ENCODE measurements around the gene CTTN. TPM values are rescaled to one million over a fixed set of nuclear protein-coding genes. Genes with fewer than 3 reads are reported as not detected.

CTTN gene
- total RNA-seq, 1 experiment from 2014 or later = 155 TPM

DNA sequence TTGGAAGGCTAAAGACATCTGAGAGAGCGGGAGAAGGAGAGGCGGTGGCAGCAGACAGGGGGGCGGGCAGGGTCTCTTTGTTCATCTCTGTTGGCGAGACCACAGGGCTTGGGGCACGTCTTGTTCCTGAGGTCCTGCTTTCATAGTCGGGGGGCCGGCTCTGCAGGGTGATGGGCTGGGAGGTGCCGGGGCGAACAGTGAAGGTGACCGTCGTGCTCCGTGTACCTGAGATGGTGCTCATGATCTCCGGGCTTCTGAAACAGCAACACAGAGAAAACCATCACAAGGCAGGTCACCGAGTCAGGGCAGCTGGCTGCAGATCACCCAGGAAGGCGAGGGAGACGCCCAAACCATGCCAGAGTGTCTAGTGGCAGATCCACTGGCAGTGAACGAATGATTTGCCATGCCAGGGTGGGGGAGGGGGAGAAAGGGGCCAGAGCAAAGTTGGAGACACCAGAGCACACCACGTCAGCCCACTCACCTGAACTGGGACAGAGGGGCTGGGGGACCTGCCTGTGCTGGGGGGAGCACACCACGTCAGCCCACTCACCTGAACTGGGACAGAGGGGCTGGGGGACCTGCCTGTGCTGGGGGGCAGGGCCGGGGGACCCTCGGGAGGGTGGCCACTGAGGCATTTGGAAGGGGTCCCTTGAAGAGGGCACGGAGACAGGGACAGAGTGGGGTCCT is 75.0 kb downstream of the CTTN start:
- H3K4me3 ChIP-seq (ENCODE audit: insufficient read depth, low read depth, low read length) = no peak overlapping the region
- H3K36me3 ChIP-seq (replicated peaks; ENCODE audit: control insufficient read depth, insufficient read depth, low read length) = peaks cover 2% of the 10 kb centered on the region
- no peak for DNase-seq
- H3K27me3 ChIP-seq (ENCODE audit: control insufficient read depth, insufficient read depth, low read length) = no peaks in the 10 kb centered on the region

DNA sequence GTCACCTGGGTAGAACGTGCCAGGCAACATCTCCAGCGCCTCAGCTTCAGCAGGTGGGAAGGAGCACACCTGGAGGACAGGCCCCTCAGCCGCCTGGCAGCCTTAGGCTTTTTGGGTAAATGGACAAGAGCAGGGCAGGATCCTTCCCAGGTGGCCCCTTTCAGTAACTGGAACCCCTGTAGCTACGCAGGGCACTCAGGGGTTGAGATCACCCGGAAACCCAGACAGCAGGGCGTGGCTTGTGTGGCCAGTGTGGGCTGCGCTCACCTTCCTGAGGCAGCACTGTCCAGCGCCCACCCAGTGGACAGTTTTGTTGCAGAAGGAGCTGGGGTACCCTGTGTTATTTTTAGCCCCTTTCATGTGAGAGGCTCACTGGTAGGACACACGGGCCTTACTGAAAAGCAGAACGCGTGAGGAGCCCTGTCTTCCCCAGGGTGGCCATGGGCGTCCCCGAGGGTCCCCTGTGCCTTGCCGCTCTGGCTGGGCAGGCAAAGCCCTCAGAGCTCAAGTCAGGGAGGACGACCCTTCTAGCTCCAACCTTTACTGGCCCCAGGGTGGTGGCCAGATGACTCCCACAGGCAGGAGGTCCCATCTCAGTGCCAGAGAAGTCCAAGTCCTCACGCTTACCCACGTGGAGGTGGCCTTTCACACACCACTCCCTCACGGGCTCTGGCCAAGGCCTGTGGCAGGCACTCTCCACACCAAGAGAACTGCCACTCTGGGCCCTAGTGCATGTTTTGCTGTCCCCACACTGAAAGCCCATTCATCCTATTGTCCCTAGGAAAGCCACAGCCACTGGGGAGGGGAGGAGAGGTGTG is 75.8 kb downstream of the CTTN start:
- Histone ChIP-seq H3K36me3 (replicated peaks; ENCODE audit: control insufficient read depth, insufficient read depth, low read length) (peaks cover 2% of the 10 kb centered on the region), H3K4me3 (ENCODE audit: insufficient read depth, low read depth, low read length) (no peak overlapping the region), H3K27me3 (ENCODE audit: control insufficient read depth, insufficient read depth, low read length) (no peaks in the 10 kb centered on the region)
- no peak for DNase-seq

DNA sequence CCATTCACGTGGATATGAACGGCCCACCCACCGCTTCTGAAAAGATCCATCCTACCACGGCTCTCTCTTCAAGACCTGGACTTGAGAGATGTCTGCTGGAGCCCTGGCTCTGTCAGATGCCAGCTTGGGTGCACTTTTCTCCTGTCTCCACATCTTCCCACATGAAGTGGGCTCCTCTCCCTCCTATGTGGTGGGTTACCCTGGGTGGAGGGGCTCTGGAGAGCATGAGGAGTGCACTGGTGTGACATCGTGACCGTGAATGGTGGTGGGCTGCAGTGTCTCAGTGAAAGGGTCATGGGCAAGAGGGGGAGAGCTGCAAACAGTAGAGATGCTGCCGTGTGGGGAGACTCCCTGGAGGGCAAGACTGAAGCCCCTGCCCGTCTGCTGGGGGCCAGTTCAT is 76.4 kb downstream of the CTTN start:
- H3K27me3 ChIP-seq (ENCODE audit: control insufficient read depth, insufficient read depth, low read length) = no peaks in the 10 kb centered on the region
- DNase-seq = no peak
- H3K36me3 ChIP-seq (replicated peaks; ENCODE audit: control insufficient read depth, insufficient read depth, low read length) = peaks cover 2% of the 10 kb centered on the region
- no peak overlapping the region for H3K4me3 ChIP-seq (ENCODE audit: insufficient read depth, low read depth, low read length)

DNA sequence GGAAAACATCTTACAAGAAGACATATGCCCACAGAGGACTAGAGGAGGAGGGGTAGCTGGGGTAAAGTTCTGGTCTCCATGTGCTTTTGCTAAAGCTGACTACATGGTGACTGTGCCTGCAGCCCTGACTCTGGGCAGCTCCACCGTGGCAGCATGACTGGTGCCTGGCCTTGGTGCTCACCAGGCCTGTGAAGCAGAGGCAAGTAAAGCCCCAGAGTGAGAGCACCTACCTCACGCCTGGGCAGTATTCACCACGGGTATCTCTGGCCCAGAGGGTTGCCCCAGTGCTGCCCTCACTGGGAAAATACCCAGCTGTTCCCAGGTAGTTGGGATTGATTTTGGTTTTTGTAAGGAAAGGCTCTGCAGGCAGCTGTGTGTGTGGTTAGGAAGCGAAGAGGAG is 78.3 kb downstream of the CTTN start:
- Histone ChIP-seq H3K36me3 (replicated peaks; ENCODE audit: control insufficient read depth, insufficient read depth, low read length) (peaks cover 2% of the 10 kb centered on the region), H3K27me3 (ENCODE audit: control insufficient read depth, insufficient read depth, low read length) (no peaks in the 10 kb centered on the region), H3K4me3 (ENCODE audit: insufficient read depth, low read depth, low read length) (no peak overlapping the region)
- no peak for DNase-seq

DNA sequence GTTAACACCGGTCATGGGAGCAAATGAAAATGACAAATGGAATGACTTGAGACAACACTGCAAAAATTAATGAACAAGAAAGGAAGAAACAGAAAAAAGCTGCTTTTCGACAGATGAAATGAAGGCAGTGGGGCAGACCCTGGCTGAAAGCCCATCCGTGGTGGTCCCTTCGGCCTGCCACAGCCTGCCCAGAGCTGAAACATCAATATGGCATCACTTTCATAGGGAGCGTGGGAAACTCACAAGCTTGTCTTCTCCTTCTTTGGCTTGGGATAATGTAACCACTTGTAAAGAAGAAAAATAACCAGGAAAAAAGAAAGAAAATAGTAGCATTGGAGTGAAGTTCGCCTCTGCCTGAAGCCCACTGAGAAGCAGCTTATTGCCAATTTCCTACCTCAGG is 78.8 kb downstream of the CTTN start:
- H3K36me3 ChIP-seq (replicated peaks; ENCODE audit: control insufficient read depth, insufficient read depth, low read length) = peaks cover 2% of the 10 kb centered on the region
- H3K27me3 ChIP-seq (ENCODE audit: control insufficient read depth, insufficient read depth, low read length) = no peaks in the 10 kb centered on the region
- no peak for DNase-seq
- H3K4me3 ChIP-seq (ENCODE audit: insufficient read depth, low read depth, low read length) = no peak overlapping the region

DNA sequence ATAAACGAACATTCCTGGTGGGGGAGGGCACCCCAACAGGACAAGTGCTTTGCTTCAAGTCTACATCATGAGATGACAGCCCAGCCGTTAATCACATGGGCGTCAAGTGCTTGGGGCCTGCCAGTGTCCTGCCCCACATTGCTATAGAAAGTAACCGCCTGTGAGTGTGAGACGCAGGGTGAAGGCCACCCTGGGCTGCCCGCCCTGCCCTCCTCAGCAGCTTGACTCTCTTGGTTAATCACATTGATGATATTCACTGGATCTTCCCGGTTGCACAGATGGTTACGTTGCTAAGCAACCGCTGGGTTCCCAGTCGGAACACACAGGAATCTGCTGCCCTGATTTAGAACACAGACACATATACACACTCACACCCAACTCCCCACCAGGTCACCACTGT is 79.3 kb downstream of the CTTN start:
- H3K4me3 ChIP-seq (ENCODE audit: insufficient read depth, low read depth, low read length) = no peak overlapping the region
- H3K27me3 ChIP-seq (ENCODE audit: control insufficient read depth, insufficient read depth, low read length) = no peaks in the 10 kb centered on the region
- DNase-seq = no peak
- peaks cover 2% of the 10 kb centered on the region for H3K36me3 ChIP-seq (replicated peaks; ENCODE audit: control insufficient read depth, insufficient read depth, low read length)

DNA sequence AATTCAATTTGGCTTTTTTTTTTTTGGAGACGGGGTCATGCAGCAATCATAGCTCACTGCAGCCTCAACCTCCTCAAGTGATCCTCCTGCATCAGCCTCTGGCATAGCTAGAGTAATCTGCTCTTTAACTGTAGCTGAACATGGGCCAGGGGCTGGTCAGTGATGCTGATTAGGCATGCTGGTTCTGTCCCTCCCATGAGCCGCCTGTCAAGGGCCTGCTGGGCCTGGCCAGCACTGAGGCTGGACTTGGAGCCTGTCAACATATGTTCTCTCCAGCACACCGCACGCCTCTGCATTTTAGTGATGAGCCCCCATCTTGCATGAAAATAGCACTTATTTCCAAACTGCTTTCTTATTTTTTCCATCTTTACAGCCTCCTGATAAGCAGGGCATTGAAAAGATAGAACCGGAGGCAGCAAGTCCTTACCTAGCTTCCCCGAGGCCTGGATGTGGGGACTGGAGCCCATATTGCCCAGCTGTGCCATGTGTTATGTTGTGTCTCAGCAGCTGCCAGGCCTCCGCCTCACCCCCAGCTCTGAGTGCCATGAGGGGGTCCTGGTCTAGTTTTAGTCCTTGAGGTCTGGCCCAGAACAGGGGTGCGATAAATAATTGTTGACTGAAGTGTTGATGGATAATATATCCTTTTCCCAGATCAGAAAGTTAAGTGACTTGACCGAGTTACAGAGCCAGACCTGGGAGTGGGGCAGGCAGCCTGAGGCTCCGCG is 80.0 kb downstream of the CTTN start:
- no peak overlapping the region for H3K4me3 ChIP-seq (ENCODE audit: insufficient read depth, low read depth, low read length)
- H3K27me3 ChIP-seq (ENCODE audit: control insufficient read depth, insufficient read depth, low read length) = no peaks in the 10 kb centered on the region
- H3K36me3 ChIP-seq (replicated peaks; ENCODE audit: control insufficient read depth, insufficient read depth, low read length) = peaks cover 2% of the 10 kb centered on the region
- no peak for DNase-seq

DNA sequence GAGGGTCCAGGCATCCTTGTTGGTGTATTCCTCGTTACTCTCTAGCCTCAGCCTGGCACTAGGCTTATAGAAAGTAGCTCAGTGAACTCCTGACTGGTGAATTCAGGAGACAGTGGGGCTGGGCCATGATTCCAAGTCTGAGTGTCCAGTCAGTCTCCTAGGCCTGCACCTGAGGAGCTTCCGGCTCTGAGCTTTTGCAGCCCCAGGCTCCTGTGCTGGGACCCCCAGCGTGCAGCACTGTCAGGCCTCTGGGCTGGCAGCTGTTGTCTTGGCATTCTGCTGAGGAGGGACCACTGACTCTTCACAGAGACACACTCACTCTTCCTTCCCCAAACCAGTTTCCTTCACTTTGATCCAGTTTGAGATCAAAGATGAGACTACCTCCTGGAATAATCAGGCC is 82.4 kb downstream of the CTTN start:
- H3K36me3 ChIP-seq (replicated peaks; ENCODE audit: control insufficient read depth, insufficient read depth, low read length) = peaks cover 3% of the 10 kb centered on the region
- DNase-seq = no peak

DNA sequence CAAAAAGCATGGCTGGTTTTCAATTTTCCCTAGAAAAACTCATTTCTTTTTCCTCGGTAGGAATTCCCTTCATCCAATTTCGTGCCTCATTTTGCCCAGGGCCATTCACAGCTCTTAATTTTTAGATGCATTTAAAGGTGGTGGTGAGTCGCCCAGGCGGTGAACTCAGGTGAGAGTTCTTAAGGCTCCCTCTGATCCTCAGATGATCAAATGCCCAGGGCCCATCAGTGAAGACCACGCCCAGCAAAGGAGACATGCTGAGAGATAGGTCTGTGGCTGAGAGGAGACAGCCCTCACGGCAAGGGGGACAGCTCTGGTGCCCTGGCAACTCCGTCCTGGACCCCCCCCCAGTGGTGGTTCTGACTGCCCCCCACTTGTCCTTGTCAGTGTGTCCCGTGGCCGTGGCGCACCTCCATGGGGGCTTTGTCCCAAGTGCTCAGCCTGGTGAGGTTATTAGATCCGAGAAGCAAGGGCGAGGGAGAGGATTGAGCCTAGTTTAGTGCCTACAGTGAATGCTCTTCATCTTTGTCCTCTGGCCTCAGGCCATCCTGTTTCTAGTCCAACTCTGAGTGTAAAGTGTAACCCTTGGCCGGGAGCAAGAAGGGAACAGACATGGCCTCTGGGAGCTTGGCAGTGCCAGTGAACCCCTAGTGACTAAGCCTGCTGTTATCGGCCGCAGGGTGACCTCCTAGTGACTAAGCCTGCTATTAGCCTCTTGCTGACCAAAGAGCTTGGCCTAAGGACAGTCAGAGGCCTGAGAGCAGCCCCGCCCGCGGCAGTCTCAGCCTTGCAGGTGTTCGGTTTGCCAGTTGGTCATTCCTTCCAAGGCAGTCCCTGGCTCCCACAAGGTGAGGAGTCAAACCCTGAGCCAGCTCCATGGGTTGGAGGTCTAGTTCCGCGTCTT is 83.5 kb downstream of the CTTN start:
- H3K36me3 ChIP-seq (replicated peaks; ENCODE audit: control insufficient read depth, insufficient read depth, low read length) = peaks cover 2% of the 10 kb centered on the region
- H3K4me3 ChIP-seq (ENCODE audit: insufficient read depth, low read depth, low read length) = no peak overlapping the region
- no peaks in the 10 kb centered on the region for H3K27me3 ChIP-seq (ENCODE audit: control insufficient read depth, insufficient read depth, low read length)
- no peak for DNase-seq

More for the DNA sequence above, 82.4 kb downstream of the CTTN start:
- Histone ChIP-seq H3K27me3 (ENCODE audit: control insufficient read depth, insufficient read depth, low read length) (no peaks in the 10 kb centered on the region), H3K4me3 (ENCODE audit: insufficient read depth, low read depth, low read length) (no peak overlapping the region)

DNA sequence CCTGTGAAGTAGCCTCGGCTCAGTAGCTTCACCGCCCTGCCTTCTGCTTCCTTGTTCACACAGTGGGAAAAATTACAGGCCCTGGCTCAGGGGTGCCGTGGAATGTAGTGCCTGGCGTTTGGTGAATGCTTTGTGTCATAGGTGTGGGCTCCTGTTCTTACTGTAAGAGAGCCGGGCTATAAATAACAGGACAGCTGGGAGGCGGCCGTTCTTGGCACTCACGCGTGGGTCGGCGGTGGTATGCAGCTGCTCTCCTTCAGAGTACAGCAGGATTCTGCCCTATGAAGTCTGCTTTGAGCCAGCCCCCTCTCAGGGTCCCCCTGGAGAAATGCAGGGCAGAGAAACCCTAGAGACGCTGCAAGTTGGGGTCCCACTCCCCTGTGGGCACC is 84.2 kb downstream of the CTTN start:
- no peak for DNase-seq
- peaks cover 2% of the 10 kb centered on the region for H3K36me3 ChIP-seq (replicated peaks; ENCODE audit: control insufficient read depth, insufficient read depth, low read length)
- H3K27me3 ChIP-seq (ENCODE audit: control insufficient read depth, insufficient read depth, low read length) = no peaks in the 10 kb centered on the region
- no peak overlapping the region for H3K4me3 ChIP-seq (ENCODE audit: insufficient read depth, low read depth, low read length)

DNA sequence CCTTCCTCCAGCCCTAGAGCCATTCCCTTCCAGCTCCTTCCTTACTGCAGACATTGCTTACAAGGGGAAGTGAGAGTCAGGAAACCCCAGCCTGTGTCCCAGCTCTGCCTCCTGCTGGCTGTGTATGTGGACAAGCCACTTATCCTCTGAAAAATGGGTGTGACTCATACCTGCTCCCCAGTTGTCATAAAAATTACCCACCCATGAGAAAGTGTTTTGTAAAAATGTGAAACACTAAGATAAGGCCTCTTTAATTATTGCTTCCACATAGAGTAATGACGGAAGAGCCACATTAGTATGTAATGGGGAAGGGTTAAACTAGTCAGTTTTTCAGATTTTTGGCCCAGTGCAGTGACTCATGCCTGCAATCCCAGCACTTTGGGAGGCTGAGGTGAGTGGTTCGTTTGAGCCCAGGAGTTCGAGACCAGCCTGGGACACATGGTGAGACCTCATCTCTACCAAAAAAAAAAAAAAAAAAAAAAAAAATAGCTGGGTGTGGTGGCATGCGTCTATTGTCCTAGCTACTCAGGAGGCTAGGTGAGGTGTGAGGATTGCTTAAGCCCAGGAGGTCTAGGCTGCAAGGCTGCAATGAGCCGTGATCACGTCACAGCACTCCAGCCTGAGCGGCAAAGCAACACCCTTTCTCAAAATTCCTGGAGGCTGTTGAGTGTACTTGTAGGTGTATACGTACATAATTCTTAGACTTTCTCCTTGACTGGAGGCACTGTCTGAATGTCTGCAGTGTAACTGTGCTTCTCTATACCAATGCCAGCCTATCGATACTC is 84.9 kb downstream of the CTTN start:
- no peaks in the 10 kb centered on the region for H3K27me3 ChIP-seq (ENCODE audit: control insufficient read depth, insufficient read depth, low read length)
- H3K36me3 ChIP-seq (replicated peaks; ENCODE audit: control insufficient read depth, insufficient read depth, low read length) = peaks cover 2% of the 10 kb centered on the region
- peak; percentile 75 for DNase-seq
- H3K4me3 ChIP-seq (ENCODE audit: insufficient read depth, low read depth, low read length) = no peak overlapping the region

DNA sequence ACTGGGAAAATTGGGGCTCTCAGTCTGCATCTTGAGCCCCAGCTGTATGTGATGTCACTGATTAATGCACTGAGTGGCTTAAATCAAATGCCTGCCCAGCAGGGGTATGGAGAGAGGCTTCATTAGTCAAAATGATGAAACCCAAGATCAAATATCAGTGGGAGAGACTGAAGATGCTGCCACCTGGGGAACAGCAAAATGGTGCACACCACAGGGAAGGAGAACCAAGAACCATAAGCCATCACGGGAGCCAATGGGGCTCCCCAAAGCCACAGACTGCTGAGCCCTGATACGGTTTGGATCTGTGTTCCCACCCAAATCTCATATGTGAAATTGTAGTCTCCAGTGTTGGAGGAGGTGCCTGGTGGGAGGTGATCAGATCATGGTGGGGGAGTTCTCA is 85.6 kb downstream of the CTTN start:
- no peak overlapping the region for H3K4me3 ChIP-seq (ENCODE audit: insufficient read depth, low read depth, low read length)
- no peaks in the 10 kb centered on the region for H3K27me3 ChIP-seq (ENCODE audit: control insufficient read depth, insufficient read depth, low read length)
- peaks cover 2% of the 10 kb centered on the region for H3K36me3 ChIP-seq (replicated peaks; ENCODE audit: control insufficient read depth, insufficient read depth, low read length)
- no peak for DNase-seq

DNA sequence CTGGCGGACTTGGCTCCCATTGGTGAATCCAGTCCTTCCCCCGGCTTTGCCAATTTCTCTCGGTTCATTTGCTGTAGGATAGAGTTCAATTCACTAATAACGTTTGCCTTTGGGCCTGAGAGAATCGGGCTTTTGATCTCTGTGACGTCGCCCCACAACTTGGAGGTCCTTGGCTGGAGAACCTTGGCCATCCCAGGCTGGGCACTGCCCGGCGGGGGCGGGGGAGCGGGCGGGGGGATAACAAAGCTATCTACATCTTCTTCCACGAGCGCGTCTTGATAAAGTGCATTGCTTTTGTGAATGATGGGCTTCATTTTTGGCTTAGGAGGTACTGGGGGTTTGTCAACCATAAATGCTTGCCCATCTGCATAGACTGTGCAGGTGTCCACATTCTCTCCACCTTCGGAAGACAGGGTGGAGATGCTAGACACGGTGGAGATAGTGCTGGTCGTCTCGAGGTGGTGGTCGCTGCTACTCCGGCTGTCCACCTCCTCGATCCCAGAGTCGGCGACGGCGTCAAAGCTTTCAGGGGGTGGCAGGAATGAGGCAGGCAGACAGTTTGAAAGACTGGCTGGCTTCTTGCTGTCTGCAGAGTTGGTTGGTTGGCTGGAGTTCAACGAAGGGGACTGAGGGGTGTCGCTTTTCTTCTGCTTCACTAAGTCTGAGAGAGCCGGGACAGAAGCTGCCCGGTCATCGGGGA is 87.1 kb downstream of the CTTN start:
- DNase-seq = no peak
- H3K36me3 ChIP-seq (replicated peaks; ENCODE audit: control insufficient read depth, insufficient read depth, low read length) = peaks cover 2% of the 10 kb centered on the region
- no peaks in the 10 kb centered on the region for H3K27me3 ChIP-seq (ENCODE audit: control insufficient read depth, insufficient read depth, low read length)
- no peak overlapping the region for H3K4me3 ChIP-seq (ENCODE audit: insufficient read depth, low read depth, low read length)

All from H7 (cell line).